ENCODE data around the gene COIL. TPM values are rescaled to one million over a fixed set of nuclear protein-coding genes. Genes with fewer than 3 reads are reported as not detected.

COIL gene
- polyA plus RNA-seq, 4 donors, result 28.1 to 34.4 (median 31.2) TPM

DNA sequence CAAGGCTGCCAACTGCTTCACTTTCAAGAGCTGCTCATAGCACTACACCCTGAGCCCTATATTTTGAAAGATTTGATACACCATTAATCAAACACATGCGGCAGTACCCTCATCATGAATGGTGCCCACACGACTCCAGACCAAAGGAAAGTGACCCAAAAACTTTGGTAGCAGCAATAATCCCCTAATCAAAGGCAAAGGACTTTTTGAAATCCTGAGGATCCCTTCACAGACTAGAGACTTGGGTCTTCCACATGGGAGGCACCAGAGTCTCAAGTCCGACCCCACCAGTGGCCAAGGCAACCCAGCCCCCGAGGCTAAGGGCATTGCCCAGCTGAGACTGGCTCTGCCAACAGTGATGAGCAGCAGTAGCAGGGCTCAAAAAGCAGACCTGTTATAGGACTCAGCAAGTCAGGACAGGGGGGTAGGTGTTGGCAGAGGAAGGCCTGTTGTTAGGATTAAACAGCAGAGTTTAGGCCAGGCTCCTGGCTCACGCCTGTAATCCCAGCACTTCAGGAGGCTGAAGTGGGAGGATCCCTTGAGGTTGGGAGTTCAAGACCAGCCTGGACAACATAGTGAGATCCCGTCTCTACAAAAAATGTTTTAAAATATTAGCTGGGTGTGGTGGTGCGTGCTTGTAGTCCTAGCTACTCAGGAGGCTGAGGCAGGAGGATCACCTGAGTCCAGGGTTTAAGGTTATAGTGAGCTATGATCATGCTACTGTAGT, 50.2 kb downstream of the COIL start:
- no peak for DNase-seq (ENCODE audit: low read depth in 4 of 4, low spot score in 2 of 4)

DNA sequence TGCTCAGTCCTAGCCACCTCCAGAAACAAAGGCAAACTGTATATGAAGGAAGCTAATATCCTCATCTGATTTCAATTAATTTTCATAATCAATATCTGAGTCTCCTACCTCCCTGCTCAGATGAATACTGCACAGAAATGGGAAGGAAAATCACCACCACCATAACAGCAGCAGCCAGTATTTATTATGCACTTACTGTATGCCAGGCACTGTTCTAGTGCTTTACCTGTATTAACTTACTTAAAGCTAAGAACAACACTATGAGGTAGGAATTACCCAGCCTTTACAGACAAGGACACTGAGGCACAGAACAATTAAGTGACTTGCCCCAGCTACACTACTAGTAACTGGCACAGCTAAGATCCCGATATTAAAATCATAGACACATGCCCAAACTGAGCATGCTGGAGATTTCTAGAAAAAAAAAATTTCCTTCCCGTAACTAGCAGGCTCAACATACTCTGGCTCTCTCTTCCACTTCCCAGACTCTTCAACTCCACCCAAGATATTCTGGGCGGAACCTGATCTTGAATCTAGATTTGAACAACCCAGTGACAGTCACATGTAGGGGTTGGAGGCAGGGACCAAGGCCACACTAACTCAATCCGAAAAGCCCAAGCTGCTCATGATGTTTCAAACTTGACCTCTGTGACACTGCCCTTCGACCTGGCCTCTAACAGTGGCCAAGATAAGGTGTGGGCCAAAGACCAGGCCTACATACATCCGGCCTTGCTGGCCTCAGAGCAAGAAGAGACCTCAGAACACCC, 50.9 kb downstream of the COIL start:
- DNase-seq (ENCODE audit: low read depth in 4 of 4, low spot score in 2 of 4), result no peak

DNA sequence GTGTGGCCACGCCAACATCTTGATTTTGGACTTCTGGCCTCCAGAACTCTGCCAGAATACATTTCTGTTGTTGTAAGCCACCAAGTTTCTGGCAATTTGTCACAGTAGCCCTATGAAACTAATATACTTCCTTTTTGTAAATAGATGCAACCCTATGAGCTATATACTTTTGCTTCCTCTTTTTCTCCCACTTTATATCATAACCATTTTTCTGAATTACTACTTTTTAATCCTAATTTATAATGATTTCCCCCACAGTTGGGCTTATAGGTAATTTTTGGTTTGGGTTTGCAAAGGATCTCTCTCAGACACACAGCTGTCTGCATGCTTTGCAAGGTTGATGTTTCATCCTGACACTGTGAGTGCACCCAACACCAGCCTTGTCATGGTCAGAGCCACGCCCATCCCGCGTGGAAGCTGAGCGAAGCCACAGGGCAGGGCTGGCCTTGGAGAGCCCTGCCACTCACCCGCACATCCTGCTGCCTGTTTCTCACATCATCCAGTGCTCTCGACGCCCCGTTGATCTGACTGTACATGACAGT, 52.8 kb downstream of the COIL start:
- DNase-seq (ENCODE audit: low read depth in 4 of 4, low spot score in 2 of 4), result no peak

DNA sequence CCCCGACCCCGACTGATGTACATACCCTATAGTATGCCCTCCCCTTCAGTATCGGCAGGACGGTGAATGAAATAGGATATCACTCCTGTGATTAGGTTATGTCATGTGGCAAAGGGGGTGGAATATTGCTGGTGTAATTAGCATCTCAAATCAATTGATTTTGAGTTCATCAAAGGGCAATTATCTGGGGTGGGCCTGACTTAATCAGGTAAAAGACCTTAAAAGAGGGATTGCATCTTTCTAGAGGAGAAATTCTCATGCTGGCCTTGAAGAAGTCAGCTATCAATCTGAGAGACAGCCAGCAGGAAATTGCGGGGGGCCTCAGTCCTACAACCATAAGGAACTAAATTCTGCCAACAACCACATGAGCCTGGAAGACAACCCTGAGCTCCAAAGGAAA, 57.3 kb downstream of the COIL start:
- DNase-seq (ENCODE audit: low read depth in 4 of 4, low spot score in 2 of 4), result no peak

DNA sequence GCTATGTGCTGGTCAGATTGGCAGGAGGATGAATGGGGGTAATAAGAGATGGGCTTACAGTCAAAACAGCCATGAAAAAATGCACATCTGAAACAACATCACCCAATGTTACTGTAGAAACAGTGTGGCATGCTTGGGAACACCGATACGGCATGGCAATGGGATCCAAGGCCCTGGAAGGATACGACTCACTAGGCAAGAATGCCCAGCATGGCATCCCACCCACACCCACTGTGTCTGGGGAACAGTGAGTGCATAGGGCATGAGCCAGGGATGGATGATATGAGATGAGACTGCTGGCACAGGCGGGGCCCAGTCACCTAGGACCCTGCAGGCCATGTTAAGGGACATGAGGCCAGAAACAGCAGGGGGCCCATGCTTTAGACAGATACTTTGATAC, 58.5 kb downstream of the COIL start:
- DNase-seq (ENCODE audit: low read depth in 4 of 4, low spot score in 2 of 4), result no peak

DNA sequence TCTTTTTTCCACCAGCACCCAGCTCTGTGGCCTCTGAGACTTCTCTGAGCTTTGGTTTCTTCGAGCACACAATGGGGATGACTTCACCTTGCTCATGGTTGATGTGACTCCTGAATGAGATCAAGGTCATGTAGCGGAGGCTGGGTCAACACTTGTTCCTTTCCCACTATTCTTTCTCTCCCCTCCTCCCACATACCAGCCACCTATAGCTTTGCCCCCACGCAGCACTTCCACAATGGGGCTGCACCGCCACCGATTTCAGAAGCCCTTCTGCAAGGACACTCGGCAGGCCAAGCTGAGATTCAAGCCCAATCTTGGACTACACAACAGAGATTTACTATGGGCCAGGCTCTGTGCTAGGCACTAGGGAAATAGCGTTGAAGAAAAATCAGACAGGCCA, 61.4 kb downstream of the COIL start:
- DNase-seq (ENCODE audit: low read depth in 4 of 4, low spot score in 2 of 4), result no peak

DNA sequence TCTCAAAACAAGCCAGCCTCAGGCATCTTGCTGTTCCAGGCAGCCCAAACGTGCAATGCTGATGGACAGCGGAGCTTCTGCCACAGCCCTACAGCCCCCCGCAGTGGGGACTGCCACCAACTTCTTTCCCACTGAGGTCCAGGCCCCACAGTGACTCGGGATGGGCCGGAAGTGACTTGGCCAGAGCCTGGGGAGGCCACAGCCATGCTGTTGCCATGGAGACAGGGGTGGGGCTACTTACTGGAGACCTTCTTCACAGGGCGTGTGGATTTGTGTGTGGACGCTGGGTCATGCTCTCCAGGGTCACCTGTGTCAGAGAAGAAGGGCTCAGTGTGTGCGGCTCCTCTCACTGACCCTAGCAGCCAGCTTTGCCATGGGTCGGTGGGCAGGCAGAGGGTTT, 62.0 kb downstream of the COIL start:
- no peak for DNase-seq (ENCODE audit: low read depth in 4 of 4, low spot score in 2 of 4)

DNA sequence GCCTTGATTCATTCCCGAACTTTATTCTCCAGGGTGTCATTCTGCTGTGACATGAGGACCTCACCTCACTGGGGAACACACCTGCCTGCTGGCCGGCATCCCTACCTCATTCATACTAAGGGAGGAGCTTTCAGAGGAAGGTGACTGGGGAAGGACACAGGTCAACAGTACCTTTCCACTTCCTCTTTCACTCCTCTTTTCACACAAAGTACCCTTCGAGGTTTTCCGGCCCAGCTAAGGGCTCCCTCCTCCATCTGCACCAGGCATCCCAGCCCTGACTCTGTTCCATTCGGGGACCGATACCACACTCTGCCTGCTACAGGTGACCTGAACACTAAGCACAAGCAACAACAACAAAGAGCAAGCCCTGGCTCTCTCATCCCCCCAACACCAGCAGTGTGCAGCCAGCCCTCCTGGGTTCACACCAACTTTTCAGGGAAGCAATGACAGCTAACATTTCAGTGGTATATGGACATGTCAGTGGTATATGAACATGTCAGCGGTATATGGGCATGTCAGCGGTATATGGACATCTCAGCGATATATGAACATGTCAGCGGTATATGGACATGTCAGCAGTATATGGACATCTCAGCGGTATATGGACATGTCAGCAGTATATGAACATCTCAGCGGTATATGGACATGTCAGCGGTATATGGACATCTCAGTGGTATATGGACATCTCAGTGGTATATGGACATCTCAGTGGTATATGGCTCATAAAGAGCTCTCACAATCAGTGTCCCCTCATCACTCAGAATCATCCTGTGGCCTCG, 63.0 kb downstream of the COIL start:
- DNase-seq (ENCODE audit: low read depth in 4 of 4, low spot score in 2 of 4), result no peak

DNA sequence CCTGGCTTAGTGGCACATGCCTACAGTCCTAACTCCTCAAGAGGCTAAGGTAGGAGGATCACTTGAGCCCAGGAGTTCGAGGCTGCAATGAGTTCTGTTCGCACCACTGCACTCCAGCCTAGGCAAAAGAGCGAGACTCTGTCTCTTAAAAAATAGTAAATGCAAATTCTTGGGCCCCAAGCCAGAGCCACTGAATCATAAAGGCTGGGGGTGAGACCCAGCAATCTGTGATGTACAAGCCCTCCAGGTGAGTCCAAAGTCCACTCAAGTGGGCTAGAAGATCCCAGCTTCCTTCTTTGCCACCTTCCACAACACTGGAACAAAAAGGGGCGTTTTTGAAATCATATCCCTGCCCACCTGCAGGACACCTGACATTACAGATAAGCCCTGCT, 63.9 kb downstream of the COIL start:
- DNase-seq (ENCODE audit: low read depth in 4 of 4, low spot score in 2 of 4), result no peak

DNA sequence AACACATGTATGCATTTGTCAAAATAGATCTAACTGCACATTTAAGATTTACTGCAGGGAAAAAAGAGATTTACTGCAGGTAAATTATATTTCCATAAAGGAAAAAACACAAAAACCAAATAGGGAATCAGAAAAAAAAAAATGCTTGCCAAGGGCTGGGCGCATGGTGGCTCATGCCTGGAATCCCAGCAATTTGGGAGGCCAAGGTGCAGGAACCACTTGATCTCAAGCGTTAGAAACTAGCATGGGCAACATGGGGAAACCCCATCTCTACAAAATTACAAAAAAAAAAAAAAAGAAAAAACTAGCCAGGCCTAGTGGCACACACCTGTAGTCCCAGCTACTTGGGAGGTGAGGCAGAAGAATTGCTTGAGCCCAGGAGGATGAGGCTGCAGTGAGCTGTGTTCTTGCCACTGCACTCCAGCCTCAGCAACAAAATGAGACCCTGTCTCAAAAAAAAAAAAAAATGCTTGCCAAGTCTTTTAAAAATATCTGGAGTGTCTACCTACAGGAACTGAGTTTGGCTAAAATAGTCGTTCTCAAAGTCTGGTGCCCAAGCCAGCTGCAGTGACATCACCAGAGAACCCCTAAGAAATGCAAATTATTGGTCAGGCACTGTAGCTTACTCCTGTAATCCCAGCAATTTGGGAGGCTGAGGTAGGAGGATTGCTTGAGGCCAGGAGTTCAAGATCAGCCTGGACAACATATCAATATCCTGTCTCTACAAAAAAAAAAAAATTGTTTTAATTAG, 64.5 kb downstream of the COIL start:
- no peak for DNase-seq (ENCODE audit: low read depth in 4 of 4, low spot score in 2 of 4)

DNA sequence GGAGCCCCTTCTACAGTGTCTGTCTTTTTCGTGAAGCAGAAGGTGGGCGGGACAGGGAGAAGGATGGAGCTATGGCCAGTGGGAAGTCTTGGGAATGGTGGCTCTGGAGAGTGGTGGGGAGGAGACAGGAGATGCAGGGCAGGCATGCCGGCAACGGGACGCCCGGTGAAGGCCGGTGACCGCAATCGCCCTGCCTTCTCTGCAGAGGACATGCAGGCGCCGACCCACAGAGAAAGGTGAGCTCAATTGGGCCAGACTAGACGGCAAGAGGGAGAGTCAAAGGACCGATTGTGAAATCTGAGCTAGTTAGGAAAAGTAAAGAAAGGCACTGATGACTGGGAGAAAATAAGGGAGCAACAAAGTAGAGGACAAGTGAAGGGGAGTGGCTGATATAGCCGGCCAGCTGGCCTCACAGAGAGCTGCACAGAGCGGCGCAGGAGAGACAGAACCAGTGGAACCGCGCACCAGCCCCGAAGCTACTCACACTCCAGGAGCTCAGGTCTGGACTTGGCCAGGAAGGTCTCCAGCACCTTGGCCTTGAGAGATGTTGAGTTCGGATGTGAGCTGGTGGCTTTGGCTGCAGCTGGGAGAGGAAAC, 65.9 kb downstream of the COIL start:
- no peak for DNase-seq (ENCODE audit: low read depth in 4 of 4, low spot score in 2 of 4)

DNA sequence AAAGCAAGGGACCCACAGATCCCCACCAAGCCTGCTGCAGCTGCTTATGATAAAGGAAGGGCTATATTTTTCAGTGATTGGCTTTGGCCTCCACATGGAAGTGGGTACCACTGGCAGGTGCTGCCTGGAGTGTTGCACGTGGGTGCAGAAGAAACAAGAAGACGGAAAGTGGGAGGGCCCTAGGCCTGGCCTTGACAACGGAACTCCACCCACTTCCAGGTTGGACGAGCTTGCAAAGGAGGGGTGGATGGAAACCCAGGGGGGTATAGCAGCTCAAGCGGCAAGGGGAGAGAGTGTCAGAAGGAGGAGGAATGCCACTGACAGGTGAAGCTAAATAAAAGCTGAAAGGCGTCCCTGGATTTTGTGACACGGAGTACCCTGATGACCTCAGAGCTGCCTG, 67.3 kb downstream of the COIL start:
- no peak for DNase-seq (ENCODE audit: low read depth in 4 of 4, low spot score in 2 of 4)

DNA sequence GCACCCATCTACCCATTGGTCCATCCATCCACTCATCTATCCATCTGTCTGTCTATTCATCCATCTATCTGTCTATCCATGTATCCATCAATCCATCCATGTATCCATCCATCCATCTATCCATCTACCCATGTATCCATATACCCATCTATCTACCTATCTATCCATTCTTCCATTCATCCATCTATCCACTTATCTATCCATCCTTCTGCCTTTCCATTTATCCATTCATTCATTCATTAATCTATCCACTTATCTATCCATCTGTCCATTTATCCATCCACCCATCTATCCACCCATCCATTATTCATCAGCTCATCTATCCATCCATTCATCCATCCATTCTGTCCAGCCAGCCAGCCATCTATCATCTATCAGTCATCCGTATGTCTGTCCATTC, 68.5 kb downstream of the COIL start:
- DNase-seq (ENCODE audit: low read depth in 4 of 4, low spot score in 2 of 4), result no peak

DNA sequence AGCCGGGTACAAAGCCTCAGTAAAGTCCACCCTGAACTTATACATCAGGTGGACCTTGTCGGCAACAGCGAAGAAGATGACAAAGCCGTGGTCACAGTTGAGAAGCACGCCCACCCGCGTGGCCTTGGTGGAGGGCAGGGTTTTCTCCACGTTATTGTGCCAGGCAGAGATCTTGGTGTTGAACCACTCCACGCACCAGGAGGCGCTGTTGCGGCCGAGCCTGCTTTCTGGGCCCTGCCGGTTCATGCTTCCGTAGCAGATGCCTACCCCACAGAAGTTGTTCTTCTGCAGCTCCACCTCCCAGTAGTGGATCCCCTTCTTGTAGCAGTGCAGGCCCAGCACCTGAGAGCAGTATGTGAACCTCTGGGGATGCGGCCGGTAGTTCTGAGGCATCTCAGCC, 69.1 kb downstream of the COIL start:
- no peak for DNase-seq (ENCODE audit: low read depth in 4 of 4, low spot score in 2 of 4)

DNA sequence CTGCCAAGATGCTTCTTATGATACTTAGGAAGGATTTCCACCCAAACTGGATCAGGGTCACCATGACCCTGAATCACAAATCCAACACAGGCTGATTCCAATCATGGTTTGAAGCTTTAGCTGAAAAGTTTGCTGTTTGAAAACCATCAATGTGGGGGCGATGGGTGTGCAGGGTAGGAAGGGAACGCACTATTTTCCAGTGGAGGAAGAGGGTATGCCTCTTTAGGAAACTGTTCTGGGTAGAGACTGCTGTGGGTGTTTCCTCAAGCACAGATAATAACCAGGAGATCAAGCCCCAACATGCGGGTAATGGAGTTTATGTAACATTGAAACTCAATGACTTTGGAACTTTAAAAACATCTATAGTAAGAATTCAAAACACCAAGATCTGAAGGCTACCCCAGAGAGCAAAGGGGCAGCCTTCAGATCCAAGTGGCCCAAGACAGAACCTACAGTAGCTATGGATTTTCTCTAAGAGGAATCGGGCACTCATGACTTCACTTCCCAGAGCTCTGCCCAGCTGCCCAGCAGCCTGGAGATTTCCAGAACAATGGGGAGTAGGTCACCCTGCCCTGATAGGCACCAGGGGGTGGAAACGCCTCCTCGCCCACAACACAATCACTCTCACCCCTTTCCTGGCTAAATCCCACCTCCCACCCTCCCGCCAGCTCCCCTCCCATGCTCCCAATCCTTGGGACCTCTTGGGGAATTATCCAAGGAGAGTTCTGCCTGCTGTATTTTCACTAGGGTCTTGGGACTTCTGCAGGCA, 69.8 kb downstream of the COIL start:
- DNase-seq (ENCODE audit: low read depth in 4 of 4, low spot score in 2 of 4), result no peak

DNA sequence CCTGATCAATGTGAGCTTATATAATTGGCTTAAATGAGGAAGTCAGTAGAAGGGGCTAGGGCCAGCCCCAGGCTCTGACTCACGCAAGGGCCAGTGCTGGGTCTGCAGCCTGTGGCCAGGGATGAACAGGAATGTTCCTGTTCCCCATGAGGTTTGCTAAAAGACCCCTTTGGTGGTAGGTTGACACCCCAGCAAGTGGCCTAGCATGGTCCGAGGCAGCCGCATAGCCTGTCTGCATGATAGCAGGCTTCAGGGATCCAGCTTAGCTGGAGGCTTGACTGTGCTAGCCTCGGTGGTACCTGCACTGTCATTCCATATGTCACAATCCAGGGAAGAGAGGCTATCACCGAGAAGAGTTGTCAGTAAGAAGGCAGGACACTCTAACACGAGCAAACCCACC, 70.5 kb downstream of the COIL start:
- DNase-seq (ENCODE audit: low read depth in 4 of 4, low spot score in 2 of 4), result no peak
